ENCODE measurements around the gene SYT9.

Gene SYT9

GRCh38 chr11:7251836-7252682 is at the start of gene SYT9:
SYT9 (plus strand) TSS chr11:7251904; CDS start chr11:7252187, 283 bp downstream.
- Mint-ChIP-seq H3K9me3 (no peaks in the 10 kb centered on the region), H3K27me3 (peaks cover 55% of the 10 kb centered on the region), H3K4me1 (ENCODE audit: low read depth) (peaks cover 2% of the 10 kb centered on the region), H3K27ac (no peak within 1 kb of the TSS), H3K36me3 (ENCODE audit: low read depth) (no peaks in the 10 kb centered on the region), H3K4me3 (no peak within 1 kb of the TSS)

- Mint-ChIP-seq H3K27me3 (peaks cover 15% of the 10 kb centered on the region), H3K4me1 (ENCODE audit: low read depth) (no peaks in the 10 kb centered on the region), H3K4me3 (no peak overlapping the region), H3K9me3 (no peaks in the 10 kb centered on the region), H3K27ac (no peak overlapping the region), H3K36me3 (ENCODE audit: low read depth) (no peaks in the 10 kb centered on the region)
Measured at GRCh38 chr11:7202412-7202811, 49.3 kb upstream of the SYT9 start.

- no peak overlapping the region for H3K4me3 Mint-ChIP-seq
- H3K4me1 Mint-ChIP-seq (ENCODE audit: low read depth), result no peaks in the 10 kb centered on the region
- peaks cover 8% of the 10 kb centered on the region for H3K27me3 Mint-ChIP-seq
- H3K9me3 Mint-ChIP-seq, result no peaks in the 10 kb centered on the region
- no peaks in the 10 kb centered on the region for H3K36me3 Mint-ChIP-seq (ENCODE audit: low read depth)
- no peak overlapping the region for H3K27ac Mint-ChIP-seq
Measured at GRCh38 chr11:7204778-7205177, 46.9 kb upstream of the SYT9 start.

- Mint-ChIP-seq H3K9me3 (no peaks in the 10 kb centered on the region), H3K27me3 (peaks cover 8% of the 10 kb centered on the region), H3K4me3 (no peak overlapping the region), H3K4me1 (ENCODE audit: low read depth) (no peaks in the 10 kb centered on the region), H3K27ac (no peak overlapping the region), H3K36me3 (ENCODE audit: low read depth) (no peaks in the 10 kb centered on the region)
Measured at GRCh38 chr11:7208391-7208790, 43.3 kb upstream of the SYT9 start.

- H3K4me3 Mint-ChIP-seq, result no peak overlapping the region
- no peak overlapping the region for H3K27ac Mint-ChIP-seq
- no peaks in the 10 kb centered on the region for H3K36me3 Mint-ChIP-seq (ENCODE audit: low read depth)
- H3K4me1 Mint-ChIP-seq (ENCODE audit: low read depth), result no peaks in the 10 kb centered on the region
- H3K9me3 Mint-ChIP-seq, result no peaks in the 10 kb centered on the region
- H3K27me3 Mint-ChIP-seq, result peaks cover 39% of the 10 kb centered on the region
Measured at GRCh38 chr11:7219491-7219890, 32.2 kb upstream of the SYT9 start.

- Mint-ChIP-seq H3K9me3 (no peaks in the 10 kb centered on the region), H3K36me3 (ENCODE audit: low read depth) (no peaks in the 10 kb centered on the region), H3K27ac (no peak overlapping the region), H3K27me3 (peaks cover 35% of the 10 kb centered on the region), H3K4me3 (no peak overlapping the region), H3K4me1 (ENCODE audit: low read depth) (no peaks in the 10 kb centered on the region)
Measured at GRCh38 chr11:7220636-7221035, 31.1 kb upstream of the SYT9 start.

GRCh38 chr11:7222619-7223018 is 29.1 kb upstream of the SYT9 start:
- no peak overlapping the region for H3K4me3 Mint-ChIP-seq
- H3K27me3 Mint-ChIP-seq, result peaks cover 33% of the 10 kb centered on the region
- no peaks in the 10 kb centered on the region for H3K4me1 Mint-ChIP-seq (ENCODE audit: low read depth)
- H3K9me3 Mint-ChIP-seq, result no peaks in the 10 kb centered on the region
- H3K36me3 Mint-ChIP-seq (ENCODE audit: low read depth), result no peaks in the 10 kb centered on the region
- no peak overlapping the region for H3K27ac Mint-ChIP-seq

- no peaks in the 10 kb centered on the region for H3K36me3 Mint-ChIP-seq (ENCODE audit: low read depth)
- H3K4me1 Mint-ChIP-seq (ENCODE audit: low read depth), result no peaks in the 10 kb centered on the region
- H3K27me3 Mint-ChIP-seq, result peaks cover 40% of the 10 kb centered on the region
- no peak overlapping the region for H3K27ac Mint-ChIP-seq
- H3K4me3 Mint-ChIP-seq, result no peak overlapping the region
- no peaks in the 10 kb centered on the region for H3K9me3 Mint-ChIP-seq
Measured at GRCh38 chr11:7239877-7240276, 11.8 kb upstream of the SYT9 start.

GRCh38 chr11:7245341-7245740 is 6.4 kb upstream of the SYT9 start:
- Mint-ChIP-seq H3K9me3 (no peaks in the 10 kb centered on the region), H3K27me3 (peaks cover 30% of the 10 kb centered on the region), H3K36me3 (ENCODE audit: low read depth) (no peaks in the 10 kb centered on the region), H3K4me1 (ENCODE audit: low read depth) (no peaks in the 10 kb centered on the region), H3K27ac (no peak overlapping the region), H3K4me3 (no peak overlapping the region)

- H3K4me3 Mint-ChIP-seq, result no peak overlapping the region
- H3K9me3 Mint-ChIP-seq, result no peaks in the 10 kb centered on the region
- no peaks in the 10 kb centered on the region for H3K36me3 Mint-ChIP-seq (ENCODE audit: low read depth)
- peaks cover 37% of the 10 kb centered on the region for H3K27me3 Mint-ChIP-seq
- no peak overlapping the region for H3K27ac Mint-ChIP-seq
- H3K4me1 Mint-ChIP-seq (ENCODE audit: low read depth), result no peaks in the 10 kb centered on the region
Measured at GRCh38 chr11:7246179-7246578, 5.5 kb upstream of the SYT9 start.

GRCh38 chr11:7250166-7250565 is 1.5 kb upstream of the SYT9 start:
- Mint-ChIP-seq H3K4me1 (ENCODE audit: low read depth) (peaks cover 2% of the 10 kb centered on the region), H3K27ac (no peak overlapping the region), H3K9me3 (no peaks in the 10 kb centered on the region), H3K36me3 (ENCODE audit: low read depth) (no peaks in the 10 kb centered on the region), H3K27me3 (peaks cover 52% of the 10 kb centered on the region), H3K4me3 (no peak overlapping the region)

- H3K36me3 Mint-ChIP-seq (ENCODE audit: low read depth), result no peaks in the 10 kb centered on the region
- no peaks in the 10 kb centered on the region for H3K9me3 Mint-ChIP-seq
- peaks cover 2% of the 10 kb centered on the region for H3K4me1 Mint-ChIP-seq (ENCODE audit: low read depth)
- H3K27me3 Mint-ChIP-seq, result peaks cover 55% of the 10 kb centered on the region
- no peak overlapping the region for H3K4me3 Mint-ChIP-seq
- H3K27ac Mint-ChIP-seq, result no peak overlapping the region
Measured at GRCh38 chr11:7251487-7251835, 243 bp upstream of the SYT9 start.

GRCh38 chr11:7252683-7253213 is 1.0 kb downstream of the SYT9 start:
- H3K4me3 Mint-ChIP-seq, result no peak overlapping the region
- H3K9me3 Mint-ChIP-seq, result no peaks in the 10 kb centered on the region
- no peaks in the 10 kb centered on the region for H3K36me3 Mint-ChIP-seq (ENCODE audit: low read depth)
- peaks cover 55% of the 10 kb centered on the region for H3K27me3 Mint-ChIP-seq
- no peak overlapping the region for H3K27ac Mint-ChIP-seq
- peaks cover 2% of the 10 kb centered on the region for H3K4me1 Mint-ChIP-seq (ENCODE audit: low read depth)

GRCh38 chr11:7253800-7254199 is 2.1 kb downstream of the SYT9 start:
- Mint-ChIP-seq H3K27ac (no peak overlapping the region), H3K4me3 (no peak overlapping the region), H3K4me1 (ENCODE audit: low read depth) (peaks cover 2% of the 10 kb centered on the region), H3K27me3 (peaks cover 53% of the 10 kb centered on the region), H3K9me3 (no peaks in the 10 kb centered on the region), H3K36me3 (ENCODE audit: low read depth) (no peaks in the 10 kb centered on the region)

- Mint-ChIP-seq H3K27me3 (peaks cover 47% of the 10 kb centered on the region), H3K9me3 (no peaks in the 10 kb centered on the region), H3K27ac (no peak overlapping the region), H3K36me3 (ENCODE audit: low read depth) (no peaks in the 10 kb centered on the region), H3K4me1 (ENCODE audit: low read depth) (peaks cover 2% of the 10 kb centered on the region), H3K4me3 (no peak overlapping the region)
Measured at GRCh38 chr11:7254731-7255291, 3.1 kb downstream of the SYT9 start.
